Neutrophil (primary cell): ENCODE data around the gene CACHD1.

Experiments used
- H3K27ac ChIP-seq: fragments of 200-600 bp; sonication (generic); 2 replicates; pipeline ENCODE4 v1.5.1; 2016; ENCODE audit warnings: mild to moderate bottlenecking, moderate library complexity
- H3K27me3 ChIP-seq: fragments of 200-600 bp; sonication (generic); 2 replicates; pipeline ENCODE4 v1.6.0; 2016; ENCODE audit warnings: mild to moderate bottlenecking
- H3K36me3 ChIP-seq: fragments of 200-600 bp; sonication (generic); 2 replicates; pipeline ENCODE4 v1.5.1; 2017
- H3K4me1 ChIP-seq, 2 experiments: fragments of 200-600 bp in 1 of 2; sonication (generic) in 1 of 2; 1 replicate in 1 of 2; 2 replicates in 1 of 2; pipeline versions ENCODE4 v1.5.1 to v1.6.1; 2013 to 2016; ENCODE audit warnings: low read depth in 1 of 2, low read length in 1 of 2, mild to moderate bottlenecking in 1 of 2, moderate library complexity in 1 of 2; ENCODE audit not compliant: control insufficient read depth in 1 of 2, insufficient read depth in 1 of 2
- H3K4me3 ChIP-seq, 2 experiments: fragments of 200-600 bp in 1 of 2; sonication (generic) in 1 of 2; 1 replicate in 1 of 2; 2 replicates in 1 of 2; pipeline ENCODE4 v1.5.1; 2013 to 2016; ENCODE audit warnings: low read depth in 1 of 2, low read length in 1 of 2, mild to moderate bottlenecking in 1 of 2, moderate library complexity in 1 of 2
- H3K9me3 ChIP-seq: fragments of 200-600 bp; sonication (generic); 2 replicates; pipeline ENCODE4 v1.5.1; 2016
- TF ChIP-seq, protein P1 (sequence below): fragments of 200-600 bp; sonication (generic); IDR thresholded peaks from 2 replicates; pipeline ENCODE4 v1.5.1; 2016; ENCODE audit warnings: antibody characterized with exemption

Gene CACHD1

DNA sequence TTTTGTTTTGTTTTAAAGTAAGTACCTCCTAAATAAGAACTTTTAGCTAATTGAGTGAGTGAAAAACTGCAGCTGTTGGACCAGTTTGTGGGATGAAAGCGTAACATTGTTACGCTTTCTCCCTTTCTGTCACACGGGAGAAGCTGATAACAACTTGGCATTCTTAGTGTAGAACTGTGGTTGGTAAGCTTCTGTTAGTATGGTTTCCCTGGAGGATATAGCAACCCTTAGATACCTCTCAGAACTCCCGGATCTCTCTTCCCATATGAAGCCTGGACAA is 98.2 kb downstream of the CACHD1 start:
- Histone ChIP-seq H3K4me1 (peaks cover 0 to 4% of the 10 kb centered on the region in 2 experiments), H3K9me3 (no peaks in the 10 kb centered on the region), H3K27ac (no peak overlapping the region), H3K4me3 (no peak overlapping the region), H3K36me3 (no peaks in the 10 kb centered on the region), H3K27me3 (no peaks in the 10 kb centered on the region)
- TF ChIP-seq, protein P1, sequence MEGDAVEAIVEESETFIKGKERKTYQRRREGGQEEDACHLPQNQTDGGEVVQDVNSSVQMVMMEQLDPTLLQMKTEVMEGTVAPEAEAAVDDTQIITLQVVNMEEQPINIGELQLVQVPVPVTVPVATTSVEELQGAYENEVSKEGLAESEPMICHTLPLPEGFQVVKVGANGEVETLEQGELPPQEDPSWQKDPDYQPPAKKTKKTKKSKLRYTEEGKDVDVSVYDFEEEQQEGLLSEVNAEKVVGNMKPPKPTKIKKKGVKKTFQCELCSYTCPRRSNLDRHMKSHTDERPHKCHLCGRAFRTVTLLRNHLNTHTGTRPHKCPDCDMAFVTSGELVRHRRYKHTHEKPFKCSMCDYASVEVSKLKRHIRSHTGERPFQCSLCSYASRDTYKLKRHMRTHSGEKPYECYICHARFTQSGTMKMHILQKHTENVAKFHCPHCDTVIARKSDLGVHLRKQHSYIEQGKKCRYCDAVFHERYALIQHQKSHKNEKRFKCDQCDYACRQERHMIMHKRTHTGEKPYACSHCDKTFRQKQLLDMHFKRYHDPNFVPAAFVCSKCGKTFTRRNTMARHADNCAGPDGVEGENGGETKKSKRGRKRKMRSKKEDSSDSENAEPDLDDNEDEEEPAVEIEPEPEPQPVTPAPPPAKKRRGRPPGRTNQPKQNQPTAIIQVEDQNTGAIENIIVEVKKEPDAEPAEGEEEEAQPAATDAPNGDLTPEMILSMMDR, result no peak

DNA sequence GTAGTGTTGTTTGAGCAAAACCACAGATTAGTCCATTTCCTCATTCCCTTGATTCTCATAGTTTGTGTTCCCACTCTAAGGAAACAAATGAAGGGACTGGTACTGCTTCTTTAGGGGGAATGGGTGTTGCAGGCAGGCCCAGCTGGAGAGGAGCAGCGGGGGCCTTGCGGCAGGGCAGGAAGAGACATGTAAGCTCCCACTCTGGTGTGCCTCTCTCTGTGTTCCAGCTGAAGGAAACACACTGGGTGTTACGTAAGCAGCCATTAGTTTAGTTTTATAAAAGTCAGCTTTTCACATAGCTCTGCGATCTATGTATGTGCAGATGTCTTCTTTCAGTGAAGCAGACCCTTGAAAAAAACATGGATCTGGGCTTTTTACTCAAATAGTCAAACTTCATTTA is 99.5 kb downstream of the CACHD1 start:
- H3K9me3 ChIP-seq, result no peaks in the 10 kb centered on the region
- H3K36me3 ChIP-seq, result no peaks in the 10 kb centered on the region
- TF ChIP-seq, protein P1, result no peak

DNA sequence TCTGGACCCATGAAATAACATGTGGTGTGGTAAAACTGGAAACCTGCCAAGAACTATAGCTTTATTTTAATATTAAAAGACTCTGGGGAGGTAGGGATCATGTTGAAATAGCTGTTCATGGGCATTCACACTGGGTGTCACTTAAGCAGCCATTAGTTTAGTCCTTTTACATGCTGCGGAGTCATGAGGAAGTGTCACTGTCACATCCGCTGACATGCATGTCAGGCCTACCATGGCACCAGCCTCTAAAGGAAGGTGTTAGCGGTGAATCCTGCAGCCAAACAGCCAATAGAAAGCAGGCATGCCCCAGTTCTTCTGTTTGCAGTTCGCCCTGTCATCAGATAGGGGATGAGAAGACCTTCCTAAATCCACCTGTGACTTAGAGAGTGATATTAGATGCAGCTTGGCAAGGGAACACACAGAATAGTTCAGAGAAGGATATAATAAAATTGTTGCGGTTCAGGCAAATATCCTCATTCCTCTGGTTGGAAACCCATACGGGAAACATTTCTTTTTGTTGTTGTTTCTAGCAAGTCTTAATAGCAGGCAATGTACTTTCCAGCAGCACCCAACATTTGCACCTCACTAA is 100.4 kb downstream of the CACHD1 start:
- TF ChIP-seq, protein P1, result no peak
- Histone ChIP-seq H3K9me3 (no peaks in the 10 kb centered on the region), H3K27ac (no peak overlapping the region), H3K36me3 (no peaks in the 10 kb centered on the region), H3K4me3 (no peak overlapping the region), H3K27me3 (no peaks in the 10 kb centered on the region), H3K4me1 (peaks cover 0 to 4% of the 10 kb centered on the region in 2 experiments)

More for the DNA sequence above, 99.5 kb downstream of the CACHD1 start:
- Histone ChIP-seq H3K4me1 (peaks cover 0 to 4% of the 10 kb centered on the region in 2 experiments), H3K4me3 (no peak overlapping the region), H3K27ac (no peak overlapping the region), H3K27me3 (no peaks in the 10 kb centered on the region)

DNA sequence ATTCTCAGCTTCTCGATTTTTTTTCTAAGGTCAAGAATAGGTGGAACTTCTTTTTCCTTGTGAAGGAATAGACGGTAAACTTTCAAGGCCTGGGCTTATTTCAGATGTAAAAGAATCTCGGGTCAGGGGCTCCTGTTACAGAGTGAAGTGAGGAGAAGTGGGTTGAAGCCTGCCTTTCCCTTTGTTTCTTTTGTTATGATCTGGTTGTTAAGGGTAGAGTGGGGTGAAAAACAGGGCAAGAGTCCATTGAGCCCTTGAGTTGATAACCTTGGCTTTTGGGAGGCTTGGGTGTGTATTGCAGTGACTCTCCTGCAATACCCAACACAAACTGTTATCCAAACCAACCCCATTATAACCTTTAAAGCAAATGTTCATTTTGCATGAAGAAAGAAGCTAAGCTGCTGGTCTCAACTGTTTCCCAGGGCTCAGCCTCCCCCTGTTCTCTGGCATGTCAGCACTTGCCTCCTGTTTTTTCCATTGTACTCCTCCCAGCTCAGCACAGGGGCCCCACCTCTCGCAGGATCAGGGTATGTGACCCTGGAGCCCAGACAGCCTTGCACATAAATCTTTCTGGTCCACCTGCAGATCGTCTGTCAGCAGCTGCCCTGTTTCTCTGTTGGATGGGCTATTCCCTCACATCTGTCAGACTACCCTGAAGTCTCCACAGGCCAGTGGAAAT is 102.4 kb downstream of the CACHD1 start:
- H3K36me3 ChIP-seq, result no peaks in the 10 kb centered on the region
- TF ChIP-seq, protein P1, result no peak
- no peak overlapping the region for H3K27ac ChIP-seq
- H3K4me3 ChIP-seq, result no peak overlapping the region
- no peaks in the 10 kb centered on the region for H3K27me3 ChIP-seq
- H3K9me3 ChIP-seq, result no peaks in the 10 kb centered on the region
- H3K4me1 ChIP-seq, result peaks cover 0 to 4% of the 10 kb centered on the region in 2 experiments

DNA sequence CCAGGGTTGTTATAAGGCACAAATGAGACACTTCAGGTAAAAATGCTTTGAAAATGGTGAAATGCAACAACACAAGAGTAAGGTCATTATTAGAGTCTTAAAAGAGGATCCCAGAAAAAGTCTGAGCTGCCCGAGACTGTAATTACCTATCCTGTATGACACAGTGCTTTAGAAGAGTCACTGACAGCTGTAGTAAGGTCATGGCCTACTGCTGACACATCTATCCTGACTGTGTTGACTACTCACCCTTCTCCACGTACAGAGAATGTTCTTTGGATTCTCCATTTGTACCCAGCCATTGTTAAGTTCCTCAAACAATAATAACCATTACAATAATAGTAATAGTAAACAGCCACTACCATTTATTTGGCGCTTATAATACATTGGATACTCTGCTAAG is 104.4 kb downstream of the CACHD1 start:
- no peaks in the 10 kb centered on the region for H3K9me3 ChIP-seq

More for the DNA sequence above, 104.4 kb downstream of the CACHD1 start:
- TF ChIP-seq, protein P1, result no peak
- Histone ChIP-seq H3K4me1 (peaks cover 0 to 3% of the 10 kb centered on the region in 2 experiments), H3K27me3 (no peaks in the 10 kb centered on the region), H3K27ac (no peak overlapping the region), H3K4me3 (no peak overlapping the region), H3K36me3 (no peaks in the 10 kb centered on the region)
